ENCODE measurements around the gene VTA1. TPM values are rescaled to one million over a fixed set of nuclear protein-coding genes. Genes with fewer than 3 reads are reported as not detected.

Gene VTA1
- total RNA-seq, 2 experiments from 2014 or later, result 37.9 to 51.0 TPM

- Histone ChIP-seq H3K4me3 (ENCODE audit: low read depth, low read length, poor library complexity, severe bottlenecking) (no peak overlapping the region), H2AFZ (ENCODE audit: low read length) (no peak overlapping the region), H3K79me2 (ENCODE audit: insufficient read depth, low read depth, low read length) (no peaks in the 10 kb centered on the region), H4K20me1 (ENCODE audit: insufficient read depth, low read length) (no peaks in the 10 kb centered on the region), H3K4me1 (ENCODE audit: insufficient read depth, low read length, poor library complexity, severe bottlenecking) (no peaks in the 10 kb centered on the region), H3K36me3 (ENCODE audit: insufficient read depth, low read length) (peaks cover 19% of the 10 kb centered on the region; the same call in 1 of the 2 replicates), H3K9me2 (ENCODE audit: insufficient read depth, low read length) (no peaks in the 10 kb centered on the region), H3K4me2 (ENCODE audit: low read length) (no peak overlapping the region), H3K9me3 (ENCODE audit: low read length) (no peaks in the 10 kb centered on the region), H3K27ac (ENCODE audit: low read depth, low read length, poor library complexity, severe bottlenecking) (no peak overlapping the region)
- DNase-seq (ENCODE audit: low spot score), result no peak
- POLR2A ChIA-PET, result no interaction called here
- CTCF ChIA-PET (ENCODE audit: unreplicated experiment), result no interaction called here
- intact Hi-C loops (cut with micrococcal nuclease; ENCODE audit: unreplicated experiment), result no loop called here
- no peak for TF ChIP-seq CTCF (conservative IDR thresholded peaks at IDR 0.05; ENCODE audit: low read length)
- no peak for TF ChIP-seq EZH2phosphoT487 (IDR thresholded peaks at IDR 0.05; ENCODE audit: borderline replicate concordance, low read depth, low read length)
- no TSS peak for BruUV-seq (replicated peaks)
Observed at GRCh38 chr6:142222022-142222421, 75.0 kb downstream of the VTA1 start.

GRCh38 chr6:142223938-142224337 is 76.9 kb downstream of the VTA1 start:
- POLR2A ChIA-PET, result interaction anchor here (1.1 kb wide), 1 partner anchor 16 kb away, joined by 3 read pairs; no protein-coding TSS in a partner anchor
- CTCF ChIA-PET (ENCODE audit: unreplicated experiment), result no interaction called here

More at GRCh38 chr6:142223938-142224337, 76.9 kb downstream of the VTA1 start:
- H3K4me2 ChIP-seq (ENCODE audit: low read length), result no peak overlapping the region
- no peaks in the 10 kb centered on the region for H3K9me3 ChIP-seq (ENCODE audit: low read length)
- peaks cover 13% of the 10 kb centered on the region; the same call in 1 of the 2 replicates for H3K36me3 ChIP-seq (ENCODE audit: insufficient read depth, low read length)
- no peak for DNase-seq (ENCODE audit: low spot score)
- intact Hi-C loops (cut with micrococcal nuclease; ENCODE audit: unreplicated experiment), result no loop called here
- H3K27ac ChIP-seq (ENCODE audit: low read depth, low read length, poor library complexity, severe bottlenecking), result no peak overlapping the region
- TF ChIP-seq CTCF (conservative IDR thresholded peaks at IDR 0.05; ENCODE audit: low read length) (no peak), EZH2phosphoT487 (IDR thresholded peaks at IDR 0.05; ENCODE audit: borderline replicate concordance, low read depth, low read length) (no peak)
- H3K79me2 ChIP-seq (ENCODE audit: insufficient read depth, low read depth, low read length), result no peaks in the 10 kb centered on the region
- BruUV-seq (replicated peaks), result no TSS peak
- no peak overlapping the region for H3K4me3 ChIP-seq (ENCODE audit: low read depth, low read length, poor library complexity, severe bottlenecking)
- H3K4me1 ChIP-seq (ENCODE audit: insufficient read depth, low read length, poor library complexity, severe bottlenecking), result no peaks in the 10 kb centered on the region
- no peaks in the 10 kb centered on the region for H3K9me2 ChIP-seq (ENCODE audit: insufficient read depth, low read length)
- H2AFZ ChIP-seq (ENCODE audit: low read length), result no peak overlapping the region
- no peaks in the 10 kb centered on the region for H4K20me1 ChIP-seq (ENCODE audit: insufficient read depth, low read length)
